HG03159 (cell line): ENCODE results near the gene CCIN.
A peak's percentile ranks its signal among the peaks of the same experiment; 100 is the strongest.
"Not testable (repeated sequence)": the region's sequence is repeated elsewhere in the genome, so short reads cannot be mapped to it uniquely, and the experiment has no call there.

ENCODE experiments used
- ATAC-seq: cut with Tn5 transposase; IDR thresholded peaks from one replicate; pipeline ENCODE4 v1.9.1; 2021; ENCODE audit warnings: mild to moderate bottlenecking, moderate library complexity; ENCODE audit not compliant: unreplicated experiment

The CCIN gene

DNA sequence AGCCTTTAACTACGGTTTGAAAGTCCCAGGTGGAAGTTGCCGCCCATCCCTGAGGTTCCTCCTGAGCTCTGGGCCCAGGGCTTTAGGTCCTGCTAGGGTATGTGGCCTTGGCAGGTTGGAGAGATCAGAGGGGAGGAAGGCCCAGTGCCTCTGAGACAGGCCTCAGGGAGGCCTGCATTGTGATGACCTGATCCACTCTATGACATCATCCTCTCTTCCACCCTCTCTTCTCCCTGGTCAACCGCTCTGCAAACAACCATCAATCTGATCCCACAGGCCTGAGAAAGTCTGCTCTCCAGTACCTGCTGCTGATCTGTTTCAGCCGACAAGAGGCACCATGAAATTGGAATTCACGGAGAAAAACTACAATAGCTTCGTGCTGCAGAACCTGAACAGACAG is at the start of gene CCIN:
Gene CCIN (plus strand): TSS at position 223 of the 400 bp plus-strand sequence. CDS start 115 bp downstream, at position 338.
- ATAC-seq = no peak

DNA sequence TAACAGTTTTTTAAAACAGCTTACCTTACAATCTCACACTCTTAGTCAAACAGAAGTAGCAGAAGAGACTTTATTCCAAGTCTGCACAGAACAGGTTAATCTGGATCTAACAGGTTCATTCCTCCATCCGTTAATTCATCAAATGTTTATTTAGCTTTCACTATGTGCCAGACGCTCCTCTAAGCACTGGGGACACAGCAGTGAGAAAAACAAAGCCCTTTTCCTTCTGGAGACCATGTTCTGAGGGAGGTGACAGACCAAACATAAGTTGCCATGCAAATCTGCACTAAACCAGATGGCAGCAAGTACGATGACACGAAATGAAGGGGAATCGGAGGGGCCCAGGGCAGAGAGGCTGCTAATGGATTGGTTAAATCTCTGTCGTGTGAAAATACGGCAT is 49.7 kb upstream of the CCIN start:
- ATAC-seq = no peak

DNA sequence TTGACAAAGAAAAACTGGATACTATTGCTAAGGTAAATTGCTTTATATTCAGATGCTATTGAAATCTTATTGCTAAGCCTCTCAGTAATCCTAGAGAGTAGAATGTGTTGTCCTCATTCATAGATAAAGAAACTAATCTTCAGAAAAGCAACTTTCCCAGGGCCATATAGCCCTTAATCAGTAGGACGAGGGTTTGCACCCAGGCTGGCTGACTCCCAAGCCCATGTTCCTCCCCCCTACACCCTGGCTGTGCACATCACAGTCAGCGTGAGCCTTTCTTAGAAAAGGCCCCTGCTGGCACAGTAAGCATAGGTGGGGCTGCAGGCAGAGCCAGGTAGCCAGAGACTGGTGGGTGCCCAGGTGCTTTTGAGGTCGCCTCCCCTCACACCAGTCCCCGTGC is 48.5 kb upstream of the CCIN start:
- no peak for ATAC-seq

DNA sequence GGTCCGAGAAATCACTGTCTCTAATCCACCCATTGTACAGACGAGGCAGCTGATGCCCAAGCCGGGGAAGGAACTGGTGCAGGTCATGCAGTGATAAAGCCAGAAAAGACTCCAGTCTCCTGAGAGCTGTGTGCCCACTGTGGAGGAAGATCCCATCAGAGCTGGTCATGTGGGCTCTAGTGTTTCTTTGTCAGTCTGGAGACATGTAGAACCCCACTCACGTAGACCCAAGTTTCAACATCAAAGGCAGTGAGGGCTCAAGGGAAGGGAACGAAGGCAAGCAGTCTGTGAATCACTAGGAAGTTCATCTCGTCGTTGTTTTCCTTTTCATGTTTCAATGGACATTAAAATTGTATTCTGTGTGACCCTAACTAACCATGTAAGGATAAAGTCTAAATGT is 47.2 kb upstream of the CCIN start:
- no peak for ATAC-seq

DNA sequence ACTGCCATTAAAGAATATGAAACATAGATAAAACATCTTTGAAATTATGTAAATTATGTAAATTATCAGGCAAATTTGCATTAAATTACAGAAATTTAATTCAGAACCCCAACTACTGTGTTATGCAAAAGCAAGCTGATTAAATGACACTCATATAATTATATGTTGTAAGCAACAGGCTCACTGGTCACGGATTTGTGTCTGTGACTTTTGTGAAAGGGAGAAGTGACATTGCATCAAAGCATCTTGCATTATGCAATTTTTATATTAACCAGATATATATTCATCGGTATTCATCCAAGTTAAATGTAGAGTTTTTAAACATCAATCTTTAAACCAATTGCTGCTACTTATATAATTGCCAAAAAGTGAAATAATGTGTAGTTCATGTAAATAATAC is 45.7 kb upstream of the CCIN start:
- no peak for ATAC-seq

DNA sequence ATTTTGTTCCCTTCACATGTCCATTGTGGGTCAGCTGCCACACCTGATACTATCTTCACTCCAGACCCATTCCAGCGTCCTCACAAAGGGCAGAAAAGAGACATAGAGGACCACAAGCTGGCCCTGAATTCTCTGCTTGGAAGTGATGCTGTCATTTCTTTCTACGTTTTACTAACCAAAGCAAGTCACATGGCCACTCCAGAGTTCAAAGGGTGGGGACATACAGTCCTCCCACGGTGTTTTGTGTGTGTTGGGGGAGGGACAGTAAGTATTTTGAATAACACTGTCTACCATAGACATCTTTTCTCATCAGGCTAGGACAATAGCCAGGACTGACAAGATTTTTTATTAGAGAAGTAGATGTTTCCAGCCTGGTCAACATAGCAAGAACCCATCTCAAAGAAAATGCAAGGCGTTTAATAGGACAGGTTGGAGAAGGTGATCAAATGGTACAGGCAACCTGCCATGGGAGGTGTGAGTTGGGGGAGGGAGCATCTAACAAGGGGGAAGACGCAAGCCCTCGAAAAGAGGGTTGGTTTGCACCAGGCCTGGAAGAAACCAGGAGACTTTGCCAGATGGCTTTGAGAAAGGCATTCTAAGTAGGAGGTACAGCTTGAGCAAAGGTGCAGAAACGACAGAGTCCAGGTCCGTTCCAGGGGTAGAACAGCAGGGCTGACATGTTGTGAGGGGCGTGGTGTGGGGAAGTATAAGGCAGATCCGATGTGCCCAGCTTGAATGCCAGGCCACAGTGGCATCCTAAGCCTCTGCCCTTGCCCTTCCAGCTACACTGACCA is 43.9 kb upstream of the CCIN start:
- no peak for ATAC-seq

DNA sequence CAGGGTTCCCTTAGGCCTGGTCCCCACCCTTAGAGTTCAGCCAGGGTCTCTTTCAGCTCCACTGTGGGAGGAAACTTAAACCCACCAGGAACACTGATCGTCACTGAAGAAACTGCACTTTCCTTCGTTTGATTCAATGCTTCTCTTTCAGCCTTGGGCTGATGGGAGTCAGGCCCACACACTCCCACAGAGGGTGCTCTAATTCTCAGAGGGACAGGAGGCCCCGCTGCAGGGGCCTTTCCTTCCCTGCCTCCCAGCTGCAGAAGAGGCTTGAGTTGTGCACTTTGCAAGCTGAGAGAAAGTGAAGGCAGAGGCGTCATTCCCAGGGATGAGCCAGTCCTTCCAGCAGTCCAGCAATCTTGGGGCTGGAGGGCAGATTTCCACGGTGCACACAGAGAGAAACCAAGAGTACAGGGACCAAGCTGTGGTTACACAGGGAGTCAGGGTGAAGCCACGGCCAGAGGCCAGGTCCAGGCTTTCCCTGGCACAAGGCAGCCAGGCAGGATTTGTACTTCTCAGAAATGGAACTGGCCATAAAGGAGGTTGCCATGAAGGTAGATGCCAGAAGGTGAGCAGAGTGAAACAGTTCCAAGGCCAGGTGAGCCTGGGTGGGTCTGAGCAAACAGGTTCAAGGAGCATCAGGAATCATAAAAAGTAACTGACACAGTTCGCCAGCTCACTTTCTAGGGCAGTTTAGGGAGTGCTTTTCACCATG is 43.0 kb upstream of the CCIN start:
- no peak for ATAC-seq

DNA sequence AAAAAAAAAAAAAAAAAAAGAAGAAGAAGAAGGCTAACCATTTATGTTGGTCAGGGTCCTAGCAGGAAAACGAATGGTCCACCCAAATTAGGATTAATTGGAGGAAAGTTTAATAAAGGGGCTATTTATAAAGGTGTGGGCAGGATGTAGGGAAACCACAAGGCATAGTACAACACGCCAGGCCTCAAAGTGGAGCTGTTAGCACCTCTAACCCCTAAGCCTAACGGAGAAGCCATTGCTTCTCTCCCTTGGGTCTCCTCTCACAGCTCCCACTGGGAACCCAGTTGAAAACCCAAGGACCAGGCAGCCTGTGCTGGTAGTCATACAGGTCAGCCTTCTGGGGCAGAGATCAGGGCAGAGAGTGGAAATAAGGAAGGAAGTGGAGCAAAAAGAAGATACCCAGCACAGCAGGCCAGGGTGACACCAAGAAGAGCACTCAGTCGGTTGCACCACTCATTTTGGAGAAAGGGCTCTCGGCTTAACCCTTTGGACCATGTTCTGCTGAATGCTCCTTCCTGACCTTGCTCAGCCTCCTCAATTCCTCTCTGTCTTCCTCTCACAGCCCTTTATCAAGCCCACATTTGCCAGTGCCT is 41.4 kb upstream of the CCIN start:
- no peak for ATAC-seq

DNA sequence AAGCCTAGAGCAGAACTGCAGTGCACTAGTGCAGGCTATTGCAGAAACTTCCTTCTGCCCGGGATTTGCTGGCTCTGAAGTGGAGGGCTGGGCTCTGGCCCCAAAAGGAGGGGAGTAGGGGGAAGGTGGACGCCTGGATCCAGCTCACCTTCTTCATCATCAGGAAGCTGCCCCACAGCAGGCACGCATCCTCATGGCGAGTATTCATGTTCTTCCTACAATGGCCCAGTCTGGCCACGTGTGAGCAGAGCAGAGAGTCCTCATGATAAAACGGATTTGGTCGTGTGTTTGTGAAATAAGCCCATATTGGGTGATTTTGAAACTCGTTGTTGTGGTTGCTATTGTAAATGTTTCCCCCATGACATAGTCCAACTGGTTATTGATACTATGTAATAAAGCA is 40.8 kb upstream of the CCIN start:
- no peak for ATAC-seq

DNA sequence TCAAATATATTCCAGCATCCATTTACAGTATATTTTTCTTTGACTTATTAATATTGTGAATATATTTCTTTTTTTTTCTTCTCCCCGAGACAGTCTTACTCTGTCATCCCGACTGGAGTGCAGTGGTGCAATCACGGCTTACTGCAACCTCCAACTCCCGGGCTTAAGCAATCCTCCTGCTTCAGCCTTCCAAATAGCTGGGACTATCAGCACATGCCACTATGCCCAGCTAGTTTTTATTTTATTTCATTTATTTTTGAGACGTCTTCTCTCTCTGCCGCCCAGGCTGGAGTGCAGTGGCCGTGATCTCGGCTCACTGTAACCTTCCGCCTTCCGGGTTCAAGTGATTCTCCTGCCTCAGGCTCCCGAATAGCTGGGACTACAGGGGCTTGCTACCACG is 40.0 kb upstream of the CCIN start:
- ATAC-seq = no peak

DNA sequence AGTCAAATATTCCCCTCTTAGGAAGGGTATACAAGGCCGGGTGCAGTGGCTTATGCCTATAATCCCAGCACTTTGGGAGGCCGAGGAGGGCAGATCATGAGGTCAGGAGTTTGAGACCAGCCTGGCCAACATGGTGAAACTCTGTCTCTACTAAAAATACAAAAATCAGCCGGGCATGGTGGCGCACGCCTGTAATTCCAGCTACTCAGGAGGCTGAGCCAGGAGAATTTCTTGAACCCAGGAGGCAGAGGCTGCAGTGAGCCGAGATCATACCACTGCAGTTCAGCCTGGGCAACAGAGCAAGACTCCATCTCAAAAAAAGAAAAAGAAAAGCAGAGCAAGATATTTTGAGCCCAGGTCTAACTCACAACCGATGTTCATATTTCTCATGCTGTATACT is 37.5 kb upstream of the CCIN start:
- ATAC-seq = not testable (repeated sequence)

DNA sequence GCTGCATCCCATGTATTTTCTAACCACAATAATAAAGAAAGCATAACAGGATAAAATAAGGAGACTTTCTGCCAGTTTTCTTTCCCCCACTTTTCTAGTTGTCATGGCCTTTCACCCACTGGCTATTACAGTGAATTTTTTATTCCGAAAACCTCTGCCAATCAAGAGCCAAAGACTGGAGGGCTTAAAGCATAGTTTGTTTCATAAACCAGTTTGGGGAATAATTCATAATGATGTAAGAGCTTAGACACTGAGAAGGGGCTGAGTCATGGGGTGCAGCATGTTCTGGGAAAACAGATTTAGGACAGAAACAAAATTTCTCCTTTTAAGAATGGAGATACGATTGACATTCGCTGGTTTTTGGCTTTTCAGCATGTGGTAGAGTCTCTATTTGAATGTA is 37.1 kb upstream of the CCIN start:
- no peak for ATAC-seq

DNA sequence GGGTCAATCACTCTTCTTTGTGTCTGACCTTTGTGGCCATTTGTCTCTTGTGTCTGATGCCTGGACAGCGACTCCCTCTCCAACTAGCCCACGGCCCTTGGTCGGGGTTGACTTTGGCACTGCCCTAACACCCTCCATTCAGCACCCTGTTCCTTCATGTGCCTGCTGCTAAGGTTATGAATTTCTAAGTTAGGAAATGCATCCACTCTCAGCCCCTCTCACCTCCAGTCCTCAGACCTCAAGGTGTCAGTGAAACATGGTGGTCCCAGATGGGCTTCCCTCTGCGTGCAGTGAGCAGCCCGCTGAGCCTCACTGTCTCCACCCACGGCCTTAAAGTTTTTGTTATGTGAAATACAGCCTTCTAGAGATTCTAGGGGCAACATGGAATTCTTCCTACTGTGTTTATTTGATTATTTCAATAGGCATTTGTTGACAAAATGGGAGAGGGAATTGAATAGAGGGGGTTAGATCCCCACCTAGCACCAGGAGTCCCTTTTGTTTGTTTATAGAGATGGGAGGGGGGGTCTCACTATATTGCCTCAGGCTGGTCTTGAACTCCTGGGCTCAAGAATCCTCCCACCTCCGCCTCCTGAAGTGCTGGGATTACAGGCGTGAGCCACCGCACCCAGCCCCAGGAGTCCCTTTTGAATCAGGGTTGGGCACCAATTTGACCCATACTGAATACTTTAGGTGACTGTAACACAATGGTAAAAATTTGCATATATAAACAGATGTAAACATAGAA is 34.3 kb upstream of the CCIN start:
- no peak for ATAC-seq

DNA sequence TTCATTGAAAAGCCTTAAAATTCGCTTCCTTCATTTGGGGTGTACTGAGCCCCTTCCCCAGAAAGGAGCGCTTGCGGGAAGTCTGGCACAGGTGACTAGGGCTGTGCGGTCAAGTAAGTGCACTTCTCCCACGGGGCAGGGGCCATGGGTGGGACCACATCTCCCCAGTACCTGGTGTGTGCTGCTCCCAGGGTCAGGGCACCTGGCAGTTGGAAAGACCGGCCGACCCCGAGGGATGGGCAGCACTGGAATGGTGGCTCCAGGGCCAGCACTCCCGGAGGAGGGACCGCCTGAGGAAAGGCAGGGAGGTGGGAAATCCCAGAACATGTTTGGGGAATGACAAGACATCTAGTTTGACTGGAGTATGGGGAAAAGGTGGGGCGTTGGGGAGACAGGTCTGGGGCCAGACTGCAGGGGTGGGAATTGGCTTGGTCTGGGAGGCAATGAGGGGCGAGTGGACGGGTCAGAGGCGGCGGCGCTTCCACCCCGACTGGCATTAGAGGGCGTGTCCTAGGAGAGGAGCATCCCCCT is 33.4 kb upstream of the CCIN start:
- no peak for ATAC-seq

DNA sequence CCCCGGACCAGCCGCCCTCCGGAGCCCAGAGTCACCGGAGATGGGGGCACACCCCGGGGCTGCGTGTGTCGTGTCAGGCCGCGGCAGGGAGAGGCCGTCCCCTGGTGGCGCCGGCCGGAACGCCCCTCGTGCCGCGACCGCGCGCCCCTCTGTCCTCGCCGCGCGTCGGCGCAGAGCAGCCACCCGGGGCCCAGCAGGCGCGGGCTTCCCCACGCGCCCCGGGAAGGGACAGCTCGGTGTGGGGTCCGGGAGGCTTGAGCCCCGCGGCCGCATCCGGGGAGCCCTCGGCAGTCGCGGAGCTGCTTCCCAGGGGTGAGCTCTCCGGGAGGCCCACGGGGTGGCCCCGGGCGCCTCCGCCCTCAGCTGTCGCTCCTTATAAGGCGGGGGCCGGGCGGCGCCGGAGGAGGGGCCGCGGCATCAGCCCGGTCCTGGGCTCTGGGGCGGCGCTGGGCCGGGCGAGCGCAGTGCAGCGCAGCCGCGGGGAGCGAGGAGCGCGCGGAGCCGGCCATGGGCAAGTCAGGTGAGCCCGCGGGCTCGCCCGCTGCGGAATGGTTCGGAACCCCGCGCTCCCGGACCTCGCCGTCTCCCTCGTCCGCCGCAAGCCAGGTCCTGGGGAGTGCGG is 32.8 kb upstream of the CCIN start, which contains the start of gene GLIPR2:
Gene GLIPR2 (plus strand): TSS at position 462 of the 622 bp plus-strand sequence. CDS start 46 bp downstream, at position 508.
- peak; percentile 91 for ATAC-seq

DNA sequence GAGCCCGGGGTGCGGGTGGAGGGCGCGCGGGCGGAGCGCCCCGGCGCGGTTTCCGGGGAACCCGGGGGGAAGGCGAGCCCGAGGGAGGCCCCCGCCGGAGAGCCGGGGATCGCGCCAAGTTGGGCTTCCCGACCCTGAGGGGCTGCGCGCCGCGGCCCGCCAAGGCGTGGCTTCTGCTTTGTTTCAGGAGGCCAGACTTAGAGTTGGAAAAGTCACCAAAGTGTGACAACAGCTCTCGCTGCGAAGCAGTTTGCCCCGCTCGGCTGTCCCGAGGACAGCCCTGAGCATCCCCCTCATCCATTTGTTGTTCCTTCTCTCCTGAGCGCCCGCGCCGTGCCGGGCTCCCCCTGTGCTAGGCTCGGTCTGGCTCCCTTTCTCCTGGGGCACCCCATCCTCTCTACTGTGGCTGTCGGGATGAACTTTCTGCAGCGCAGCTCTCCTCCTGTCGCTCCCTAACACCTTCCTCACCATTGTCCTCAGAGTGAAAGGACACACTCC is 32.2 kb upstream of the CCIN start:
- peak; percentile 20 for ATAC-seq

DNA sequence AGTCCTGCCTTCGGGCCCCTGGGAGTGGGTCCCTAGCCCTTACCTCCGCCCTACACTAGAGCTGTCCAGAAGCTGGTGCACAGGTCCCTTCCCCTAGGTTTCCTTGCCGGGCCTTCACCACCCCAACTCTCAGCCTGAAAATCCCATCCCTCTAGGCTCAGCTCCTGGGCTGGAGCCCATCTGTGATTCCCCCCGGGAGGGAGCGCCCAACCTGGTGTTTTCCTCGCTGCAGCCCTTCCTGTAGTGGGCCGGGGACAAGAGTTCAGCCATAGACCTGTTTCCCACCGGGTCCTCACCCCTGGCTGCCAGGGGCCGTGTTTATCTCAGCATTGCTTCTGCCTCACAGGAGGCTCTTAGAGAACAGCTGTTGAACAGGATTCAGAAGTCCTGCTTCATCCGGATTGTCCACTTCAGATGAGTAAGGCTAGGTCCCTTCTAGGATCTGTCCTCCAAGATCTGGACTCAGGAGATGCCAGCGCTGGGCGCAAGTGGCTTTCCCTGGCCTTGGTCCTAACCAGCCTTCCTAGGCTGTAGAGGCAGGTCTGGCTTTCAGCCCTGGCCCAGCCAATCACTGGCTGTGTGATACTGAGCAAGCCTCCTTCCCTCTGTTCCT is 31.7 kb upstream of the CCIN start:
- no peak for ATAC-seq

DNA sequence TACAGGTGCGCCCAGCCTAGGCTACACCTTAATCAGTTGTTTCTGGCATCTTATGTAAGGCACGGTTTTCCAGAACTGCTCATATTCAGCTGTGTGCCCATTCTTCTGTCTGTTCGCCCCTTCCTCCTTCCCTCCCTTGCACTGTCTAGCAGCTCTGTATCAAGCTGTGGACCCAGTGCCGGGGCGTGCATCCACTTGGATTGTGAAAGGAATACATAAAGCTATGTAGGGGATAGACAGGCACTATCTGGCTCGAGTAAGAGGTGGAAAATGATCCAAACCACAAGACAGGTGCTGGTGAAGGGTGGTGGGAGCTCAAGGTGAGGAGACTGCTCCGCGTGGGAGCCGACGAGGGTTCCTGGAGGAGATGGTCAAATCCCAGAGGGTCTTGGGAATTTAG is 30.7 kb upstream of the CCIN start:
- ATAC-seq = no peak

DNA sequence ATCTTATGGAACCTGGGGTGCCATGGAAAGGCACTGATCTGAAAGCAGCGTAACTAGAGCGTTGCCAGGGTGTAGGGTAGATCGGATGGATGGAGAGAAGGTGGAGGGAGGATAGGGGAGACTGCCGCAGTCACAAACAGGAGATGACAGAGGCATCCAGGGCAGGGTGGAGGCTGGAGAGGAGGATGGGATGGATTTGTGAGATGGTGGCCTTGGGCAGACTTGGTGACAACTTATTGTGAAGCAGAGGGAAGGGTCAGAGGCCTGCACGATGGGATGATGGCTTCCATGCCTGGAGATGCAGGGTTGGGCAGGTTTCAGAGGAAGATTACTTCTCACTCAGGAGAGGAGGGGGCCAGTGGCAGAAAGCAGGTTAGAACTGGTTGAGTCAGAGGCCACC is 30.3 kb upstream of the CCIN start:
- no peak for ATAC-seq
